Inferior parietal cortex (tissue), 1 donor: ENCODE measurements around the gene TMEM45B.
"Not testable (repeated sequence)": the region's sequence is repeated elsewhere in the genome, so short reads cannot be mapped to it uniquely, and the experiment has no call there.

Experiments
- DNase-seq: peaks from one replicate; pipeline ENCODE4 v3.0.0-alpha.2; 2016; ENCODE audit errors: extremely low spot score

TMEM45B gene

DNA sequence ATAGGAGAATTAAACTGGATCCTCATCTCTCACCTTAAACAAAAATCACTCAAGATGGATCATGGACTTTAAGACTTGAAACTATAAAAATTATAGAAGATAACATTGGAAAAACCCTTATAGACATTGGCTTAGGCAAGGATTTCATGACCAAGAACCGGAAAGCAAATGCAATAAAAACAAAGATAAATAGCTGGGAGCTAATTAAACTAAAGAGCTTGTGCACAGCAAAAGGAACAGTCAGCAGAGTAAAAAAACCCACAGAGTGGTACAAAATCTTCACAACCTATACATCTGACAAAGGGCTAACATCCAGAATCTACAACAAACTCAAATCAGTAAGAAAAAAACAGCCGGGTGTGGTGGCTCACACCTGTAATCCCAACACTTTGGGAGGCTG is 7.4 kb upstream of the TMEM45B start:
- DNase-seq, result not testable (repeated sequence)

DNA sequence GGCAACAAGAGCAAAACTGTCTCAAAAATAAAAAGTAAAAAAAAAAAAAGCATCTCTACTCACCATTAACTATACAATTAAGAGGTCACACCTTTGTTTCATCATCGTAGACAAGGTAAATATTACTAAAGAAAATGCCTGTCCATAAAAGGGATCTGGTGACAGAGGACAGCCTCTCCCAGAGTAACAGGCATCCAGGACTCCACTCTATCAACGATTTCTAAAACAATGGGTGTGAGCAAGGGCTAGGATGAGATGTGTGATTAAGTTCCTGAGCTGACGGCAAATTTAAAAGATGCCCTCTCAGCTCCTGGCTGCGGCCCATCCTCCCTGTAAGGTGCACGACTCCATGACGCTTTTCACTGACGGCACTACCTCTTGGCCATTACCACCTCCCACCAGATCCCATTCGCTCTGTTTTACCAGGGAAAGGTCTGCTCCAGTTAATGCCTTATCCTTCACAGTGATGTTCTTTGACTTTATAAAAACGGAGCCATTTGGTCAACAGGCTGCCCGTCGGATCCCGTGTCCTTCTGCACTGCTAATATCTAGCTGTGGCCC is 2.3 kb upstream of the TMEM45B start:
- no peak for DNase-seq

DNA sequence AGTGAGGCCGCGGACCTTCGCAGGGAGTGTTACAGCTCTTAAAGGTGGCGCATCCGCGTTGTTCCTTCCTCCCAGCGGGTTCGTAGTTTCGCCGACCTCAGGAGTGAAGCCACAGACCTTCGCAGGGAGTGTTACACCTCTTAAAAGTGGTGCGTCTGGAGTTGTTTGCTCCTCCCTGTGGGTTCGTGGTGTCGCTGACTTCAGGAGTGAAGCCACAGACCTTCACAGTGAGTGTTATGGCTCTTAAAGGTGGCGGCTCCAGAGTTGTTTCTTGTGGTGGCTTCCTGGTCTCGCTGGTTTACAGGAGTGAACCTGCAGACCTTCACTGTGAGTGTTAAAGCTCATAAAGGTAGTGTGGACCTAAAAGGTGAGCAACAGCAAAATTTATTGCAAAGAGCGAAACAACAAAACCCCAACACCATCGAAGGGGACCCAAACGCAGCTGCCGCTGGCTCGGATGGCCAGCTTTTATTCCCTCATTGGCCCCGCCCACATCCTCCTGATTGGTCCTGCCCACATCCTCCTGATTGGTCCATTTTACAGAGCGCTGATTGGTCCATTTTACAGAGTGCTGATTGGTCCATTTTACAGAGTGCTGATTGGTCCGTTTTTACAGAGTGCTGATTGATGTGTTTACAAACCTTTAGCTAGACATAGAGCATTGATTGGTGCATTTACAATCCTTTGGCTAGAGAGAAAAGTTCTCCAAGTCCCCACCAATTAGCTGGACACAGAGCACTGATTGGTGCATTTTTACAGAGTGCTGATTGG is 1.2 kb upstream of the TMEM45B start:
- DNase-seq, result no peak

DNA sequence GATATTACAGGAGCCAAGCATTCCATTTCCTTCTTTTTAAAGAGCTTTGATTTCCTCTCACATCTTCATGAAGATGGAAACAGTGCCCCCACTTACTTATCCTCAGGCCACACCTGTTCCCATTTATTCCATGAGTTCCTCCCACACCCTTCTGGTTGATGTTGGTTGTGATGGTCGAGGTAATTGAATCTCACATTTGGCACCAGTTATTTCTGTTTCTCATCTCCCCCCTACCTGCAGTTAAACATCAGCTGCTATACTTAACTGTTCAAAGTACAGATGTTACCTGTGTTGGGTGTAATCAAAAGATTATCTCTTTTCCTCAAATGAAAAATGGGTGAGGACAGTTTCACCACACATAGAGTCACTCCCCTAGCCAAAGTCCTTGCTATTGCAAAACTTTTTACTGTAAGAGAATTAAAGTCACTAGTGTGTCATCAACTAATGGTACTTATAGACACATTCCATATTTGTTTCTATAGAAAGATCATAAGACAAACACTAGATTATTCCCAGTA is 1.9 kb downstream of the TMEM45B start:
- DNase-seq, result no peak

DNA sequence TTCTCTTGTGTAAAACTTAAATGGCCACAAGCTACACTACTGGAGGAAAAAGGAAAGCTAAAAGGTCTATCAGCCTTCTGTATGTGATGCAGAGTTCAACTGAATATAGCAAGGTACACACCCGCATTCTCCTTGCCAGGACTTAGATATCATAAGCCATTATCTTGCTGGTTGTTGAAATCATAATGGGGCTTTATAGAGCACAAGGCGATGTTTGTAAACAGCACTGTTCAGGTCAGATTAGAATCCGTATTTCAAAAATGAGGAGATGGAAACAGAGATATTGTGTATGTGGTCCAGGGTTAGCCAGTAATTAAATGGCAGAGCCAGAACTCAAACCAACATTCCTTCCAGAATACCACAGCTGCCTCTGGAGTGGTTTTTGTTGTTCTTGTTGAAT is 2.6 kb downstream of the TMEM45B start:
- not testable (repeated sequence) for DNase-seq

DNA sequence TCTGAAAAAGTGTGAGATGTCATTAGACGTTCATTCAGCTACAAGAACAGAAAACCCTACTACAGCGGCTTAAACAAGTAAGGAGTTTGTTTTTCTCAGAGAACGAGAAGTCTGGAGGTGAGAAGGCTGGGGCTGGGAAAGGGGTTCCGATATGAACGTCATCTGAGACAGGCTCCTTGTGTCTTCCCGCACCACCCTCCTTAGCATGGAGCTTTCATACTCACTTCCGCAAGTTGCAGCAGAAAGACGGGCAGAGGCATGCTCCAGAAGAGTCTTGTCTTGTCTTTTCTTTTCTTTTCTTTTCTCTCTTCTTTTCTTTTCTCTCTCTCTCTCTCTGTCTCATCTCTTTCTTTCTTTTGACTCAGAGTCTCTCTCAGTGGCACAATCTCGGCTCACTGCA is 3.6 kb downstream of the TMEM45B start:
- no peak for DNase-seq

DNA sequence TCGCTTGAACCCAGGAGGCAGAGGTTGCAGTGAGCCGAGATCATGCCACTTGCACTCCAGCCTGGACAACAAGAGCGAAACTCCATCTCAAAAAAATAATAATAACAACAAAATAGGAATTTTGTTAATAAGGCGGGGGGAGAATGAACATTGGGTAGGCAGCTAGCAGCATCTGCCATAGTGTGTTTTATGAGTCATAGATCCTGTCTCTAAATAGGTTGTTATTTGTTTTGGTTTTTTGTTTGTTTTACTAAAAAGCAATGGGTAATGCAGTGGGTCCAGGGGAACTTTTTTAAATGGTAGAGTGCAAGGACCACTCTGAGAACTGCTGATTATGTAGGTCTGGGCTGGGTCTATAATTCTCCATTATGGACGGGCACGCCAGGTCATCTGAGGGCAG is 4.6 kb downstream of the TMEM45B start:
- not testable (repeated sequence) for DNase-seq

DNA sequence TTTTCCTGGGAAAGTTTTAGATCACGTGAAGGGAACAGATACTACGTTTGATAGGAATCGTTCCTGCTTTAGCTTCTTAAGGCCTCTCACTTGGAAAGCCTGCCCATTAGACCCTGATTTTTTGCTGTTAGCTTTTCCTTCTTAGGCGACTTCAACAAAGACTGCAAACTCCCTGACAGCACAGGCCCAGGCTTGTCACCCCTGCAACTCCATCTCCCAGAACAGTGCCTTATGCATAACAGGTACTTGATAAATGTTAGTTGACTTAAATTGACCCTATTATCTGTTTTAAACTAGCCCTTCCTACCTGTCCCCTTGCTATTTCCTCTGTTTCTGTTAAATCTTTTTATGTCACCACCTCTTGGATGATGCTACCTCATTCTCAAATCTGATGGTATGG is 7.6 kb downstream of the TMEM45B start:
- DNase-seq, result not testable (repeated sequence)

DNA sequence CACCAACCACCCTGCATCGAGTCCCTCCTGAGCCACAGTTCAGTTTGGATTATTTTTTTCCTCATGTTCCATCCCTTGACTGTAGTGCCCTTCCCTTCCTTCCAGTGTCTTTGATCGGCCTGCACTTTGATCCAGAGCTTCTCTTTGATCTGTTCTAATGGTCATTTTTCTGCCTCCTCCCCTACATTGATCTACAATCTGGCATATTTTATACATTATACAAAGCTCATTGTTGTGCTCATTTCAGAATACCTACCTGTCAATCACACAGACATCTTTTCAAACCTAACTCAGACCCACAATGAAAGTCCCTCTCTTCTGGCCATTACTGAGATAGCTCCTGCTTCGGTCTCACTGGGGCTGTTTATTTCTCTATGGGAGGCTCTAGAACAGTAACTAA is 8.2 kb downstream of the TMEM45B start:
- not testable (repeated sequence) for DNase-seq

DNA sequence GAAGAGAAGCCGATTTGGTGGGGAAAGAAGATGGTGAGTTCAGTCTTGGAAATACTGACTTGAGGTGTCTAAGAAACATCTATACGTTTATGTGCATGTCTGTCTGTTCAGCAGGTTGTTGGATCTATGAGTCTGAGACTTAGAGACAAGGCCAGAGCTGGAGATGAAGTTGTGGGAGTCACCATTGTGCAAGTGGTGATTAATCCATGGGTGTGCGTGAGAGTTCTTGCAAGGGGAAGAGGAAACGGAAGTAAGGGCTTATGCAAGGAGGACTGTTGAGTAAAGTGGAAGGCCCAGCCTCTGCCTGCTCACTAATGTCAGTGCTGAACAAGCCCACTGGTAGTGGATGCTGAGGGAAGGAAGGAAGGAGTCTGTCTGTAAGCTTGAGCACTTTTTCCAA is 9.7 kb downstream of the TMEM45B start:
- no peak for DNase-seq

DNA sequence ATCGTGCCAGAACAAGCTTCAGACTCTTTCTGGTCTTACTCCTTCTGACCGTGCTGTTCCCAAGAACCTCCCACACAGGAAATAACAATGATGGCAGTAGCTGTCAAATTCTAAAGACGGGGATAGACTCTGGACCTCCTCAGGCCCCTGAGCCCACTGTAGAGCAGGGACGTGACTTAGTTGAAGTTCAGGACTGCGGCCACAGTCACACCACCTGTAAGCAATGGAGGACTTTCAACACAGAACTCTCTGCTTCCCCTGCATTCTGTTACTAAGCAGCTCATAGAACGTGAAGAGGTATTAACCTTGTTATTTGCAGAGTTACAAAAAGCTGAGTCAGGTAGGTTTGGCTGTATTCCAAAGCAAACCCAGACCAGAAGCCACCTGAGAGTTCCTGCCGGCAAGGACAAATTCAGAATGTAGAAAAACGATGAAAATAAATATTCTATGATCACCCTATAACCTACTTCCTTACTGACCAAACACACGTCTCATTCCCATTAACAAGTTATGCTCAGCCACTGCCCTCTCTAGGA is 12.7 kb downstream of the TMEM45B start:
- no peak for DNase-seq

DNA sequence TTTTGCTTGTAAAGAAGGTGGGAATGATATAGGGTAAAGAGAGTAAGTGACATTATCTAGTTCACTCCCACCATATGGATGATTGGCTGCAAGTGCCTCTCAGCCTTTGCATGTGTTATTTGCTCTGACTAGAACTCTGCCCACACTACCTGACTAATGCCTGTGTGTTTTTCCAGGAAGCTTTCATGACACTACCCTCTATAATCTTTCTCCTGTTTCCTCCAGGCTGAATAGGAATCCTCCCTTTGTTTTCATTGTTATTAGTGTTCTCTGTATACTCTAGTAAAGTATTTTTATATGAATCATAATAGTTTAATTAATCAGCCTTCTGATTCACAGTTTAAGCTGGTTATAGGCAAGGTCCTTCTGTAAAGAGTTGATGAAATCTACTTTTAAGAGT is 13.8 kb downstream of the TMEM45B start:
- not testable (repeated sequence) for DNase-seq

DNA sequence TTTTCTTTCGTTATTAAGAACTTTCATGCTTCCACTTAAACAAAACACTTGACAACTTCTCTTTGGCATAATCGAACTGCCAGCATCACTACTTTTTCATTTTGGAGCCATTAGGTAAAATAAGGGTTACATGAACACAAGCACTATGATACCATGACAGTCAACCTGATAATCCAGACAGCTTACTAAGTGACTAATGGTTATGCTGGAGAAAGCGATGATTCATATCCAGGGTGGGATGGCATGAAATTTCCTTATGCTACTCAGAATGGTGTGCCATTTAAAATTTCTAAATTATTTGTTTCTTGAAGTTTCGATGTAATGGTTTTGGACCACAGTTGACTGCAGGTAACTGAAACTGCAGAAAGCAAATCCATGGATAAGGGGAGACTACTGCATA is 15.6 kb downstream of the TMEM45B start:
- not testable (repeated sequence) for DNase-seq

DNA sequence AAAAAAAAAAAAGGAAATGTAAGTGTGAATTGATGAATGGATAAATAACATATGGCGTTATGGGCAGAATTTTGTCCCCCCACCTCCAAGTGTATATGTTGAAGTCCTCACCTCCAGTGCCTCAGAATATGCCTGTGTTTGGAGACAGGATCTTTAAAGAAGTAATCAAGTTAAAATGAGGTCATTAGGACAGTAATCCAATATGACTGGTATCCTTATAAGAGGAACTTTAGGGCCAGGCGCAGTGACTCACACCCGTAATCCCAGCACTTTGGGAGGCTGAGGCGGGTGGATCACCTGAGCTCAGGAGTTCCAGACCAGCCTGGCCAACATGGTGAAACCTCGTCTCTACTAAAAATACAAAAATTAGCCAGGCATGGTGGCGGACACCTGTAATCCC is 17.6 kb downstream of the TMEM45B start:
- DNase-seq, result not testable (repeated sequence)

DNA sequence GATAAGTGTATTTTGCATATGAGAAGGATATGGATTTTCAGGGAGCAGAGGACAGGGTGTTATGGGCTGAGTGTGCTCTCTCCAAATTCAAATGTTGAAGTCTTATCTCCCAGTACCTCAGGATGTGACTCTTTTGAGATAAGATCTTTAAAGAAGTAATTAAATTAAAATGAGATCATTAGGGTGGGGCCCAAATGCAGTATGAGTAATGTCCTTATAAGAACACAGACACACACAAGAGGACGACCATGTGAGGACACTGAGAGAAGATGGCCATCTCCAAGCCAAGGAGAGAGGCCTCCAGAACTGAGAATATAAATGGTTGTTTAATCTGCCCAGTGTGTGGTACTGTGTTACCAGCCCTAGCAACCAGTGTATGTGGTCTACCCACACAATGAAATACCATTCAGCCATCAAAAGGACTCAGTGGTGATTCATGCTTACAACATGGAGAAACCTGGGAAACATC is 20.8 kb downstream of the TMEM45B start:
- DNase-seq, result not testable (repeated sequence)

DNA sequence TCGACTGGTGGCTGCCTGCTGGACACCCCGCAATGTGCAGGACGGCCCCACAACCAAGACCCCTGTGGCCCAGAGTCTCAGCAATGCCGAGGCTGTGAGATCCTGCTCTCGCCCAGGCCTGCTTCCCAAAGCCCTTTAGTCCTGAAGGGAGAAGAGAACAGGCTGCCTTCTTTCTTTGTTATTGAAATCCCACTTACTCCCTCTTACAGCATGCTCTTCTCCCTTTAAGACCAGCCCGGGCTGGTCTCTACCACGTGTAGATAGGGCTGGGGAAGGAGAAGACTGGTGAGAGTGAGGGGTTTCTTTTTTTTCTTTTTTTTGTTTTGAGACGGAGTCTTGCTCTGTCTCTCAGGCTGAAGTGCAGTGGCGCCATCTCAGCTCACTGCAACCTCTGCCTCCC is 21.3 kb downstream of the TMEM45B start:
- no peak for DNase-seq

DNA sequence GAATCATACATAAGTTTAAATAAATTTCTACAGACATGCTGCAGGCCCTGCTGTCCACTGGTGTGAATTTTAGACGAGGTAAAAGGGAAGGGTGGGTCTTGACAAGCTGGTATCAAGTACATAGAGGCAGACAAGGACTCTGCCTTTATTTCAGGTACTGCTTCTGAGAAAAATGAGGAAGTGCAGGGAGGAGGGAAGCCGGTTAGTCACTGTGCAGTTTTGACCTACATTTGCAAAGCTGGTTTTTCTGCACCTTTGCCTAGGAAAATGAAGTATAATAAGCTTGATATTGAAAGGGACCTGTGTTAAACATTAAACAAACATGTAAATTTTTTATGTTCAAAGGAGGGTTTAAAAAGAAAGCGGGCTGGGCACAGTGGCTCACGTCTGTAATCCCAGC is 24.6 kb downstream of the TMEM45B start:
- no peak for DNase-seq

DNA sequence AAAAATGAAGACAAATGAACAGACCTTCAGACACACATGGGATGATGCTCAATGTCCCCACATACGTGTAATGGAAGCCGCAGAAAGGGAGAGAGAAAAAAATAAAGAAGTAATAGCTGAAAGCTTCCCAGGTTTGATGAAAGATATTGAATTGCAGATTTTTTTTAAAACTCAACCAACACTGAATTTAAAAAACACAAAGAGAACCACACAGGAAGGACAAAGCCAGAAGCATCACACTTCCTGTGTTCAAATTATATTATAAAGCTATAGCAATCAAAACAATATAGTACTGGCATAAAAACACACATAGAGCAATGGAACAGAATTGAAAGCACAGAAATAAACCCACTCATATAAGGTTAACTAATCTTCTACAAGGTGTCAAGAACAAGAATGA is 26.5 kb downstream of the TMEM45B start:
- no peak for DNase-seq

DNA sequence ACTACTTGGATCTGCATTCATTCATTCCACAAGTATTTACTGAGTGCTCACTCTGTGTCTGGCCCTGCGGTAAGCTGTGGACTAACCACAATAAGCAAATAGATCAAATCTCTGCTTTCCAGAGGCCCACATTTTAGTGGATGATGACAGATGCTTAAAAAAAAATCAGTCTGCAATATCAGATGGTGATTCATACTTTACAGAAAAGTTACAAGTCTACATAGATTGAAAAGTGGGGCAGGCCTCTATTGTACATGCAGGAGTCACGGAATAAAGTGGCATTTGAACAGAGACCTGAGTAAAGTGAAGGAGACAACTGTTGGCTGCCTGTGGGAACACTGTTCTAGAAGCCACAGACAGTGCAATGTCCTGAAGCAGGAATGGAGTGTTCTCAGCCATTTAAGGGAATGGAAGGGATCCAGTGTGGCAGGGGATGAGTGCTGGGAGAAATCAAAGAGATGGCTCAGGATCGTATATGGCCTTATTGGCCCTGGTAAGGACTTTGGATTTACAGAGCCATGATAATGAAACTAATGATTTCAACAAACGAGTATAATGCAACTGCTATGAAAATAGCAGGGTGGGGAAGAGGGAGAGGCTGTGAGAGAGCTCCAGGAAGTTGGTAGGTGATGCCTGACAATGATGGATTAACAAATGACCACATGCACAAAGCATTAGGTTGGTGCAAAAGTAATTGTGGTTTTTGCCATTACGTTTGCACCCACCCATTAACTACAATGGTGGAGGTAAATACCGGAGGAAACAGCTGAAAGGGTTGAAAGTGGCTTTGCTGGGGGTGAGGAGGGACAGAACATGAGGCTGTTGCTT is 31.1 kb downstream of the TMEM45B start:
- no peak for DNase-seq

DNA sequence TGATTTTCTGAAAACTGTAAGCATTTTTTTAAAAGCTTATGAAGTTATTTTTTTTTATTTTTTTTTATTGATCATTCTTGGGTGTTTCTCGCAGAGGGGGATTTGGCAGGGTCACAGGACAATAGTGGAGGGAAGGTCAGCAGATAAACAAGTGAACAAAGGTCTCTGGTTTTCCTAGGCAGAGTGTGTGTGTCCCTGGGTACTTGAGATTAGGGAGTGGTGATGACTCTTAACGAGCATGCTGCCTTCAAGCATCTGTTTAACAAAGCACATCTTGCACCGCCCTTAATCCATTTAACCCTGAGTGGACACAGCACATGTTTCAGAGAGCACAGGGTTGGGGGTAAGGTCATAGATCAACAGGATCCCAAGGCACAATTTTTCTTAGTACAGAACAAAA is 31.7 kb downstream of the TMEM45B start:
- DNase-seq, result not testable (repeated sequence)

DNA sequence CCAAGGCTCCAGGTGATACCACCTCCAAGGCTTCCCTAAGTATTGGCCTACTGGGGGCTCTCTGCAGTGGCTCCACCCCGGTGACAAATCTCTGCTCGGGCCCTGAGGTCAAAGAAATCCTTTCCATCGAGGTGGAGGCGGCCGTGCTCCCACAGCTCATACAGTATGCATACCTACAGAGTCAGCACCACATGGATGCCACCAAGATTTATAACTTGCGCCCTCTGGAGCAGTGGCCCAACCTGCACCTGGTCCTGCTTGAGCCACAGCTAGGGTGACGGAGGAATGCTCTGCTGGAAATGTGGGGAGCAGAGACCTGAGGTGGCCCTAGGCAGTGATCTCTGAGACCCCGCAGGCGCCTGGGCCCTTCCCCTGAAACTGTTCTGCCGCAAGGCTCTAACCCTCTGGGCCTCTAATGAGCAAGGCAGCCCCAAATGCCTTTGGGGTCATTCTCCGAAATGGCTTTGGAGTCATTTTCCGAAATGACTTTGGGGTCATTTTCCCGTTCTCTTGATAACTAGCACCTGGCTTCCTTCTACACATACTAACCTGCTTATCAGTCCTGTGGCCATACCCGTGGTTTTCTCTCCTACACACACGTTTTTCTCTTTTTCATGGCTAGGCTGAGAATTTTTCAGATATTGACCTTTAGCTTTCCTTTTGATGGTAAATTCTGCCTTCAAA is 33.9 kb downstream of the TMEM45B start:
- no peak for DNase-seq
